GM23248 (cell line): ENCODE results near the gene ATP6V1C2.

Experiments
- EZH2 ChIP-seq: fragments of 200-600 bp; sonication (generic); IDR thresholded peaks from 2 replicates; pipeline ENCODE4 v1.6.1; 2018; ENCODE audit warnings: antibody characterized with exemption, mild to moderate bottlenecking; ENCODE audit not compliant: insufficient read depth, poor library complexity, severe bottlenecking
- EZH2phosphoT487 ChIP-seq: fragments of 200-600 bp; sonication (generic); IDR thresholded peaks from 2 replicates; pipeline ENCODE4 v1.6.1; 2018; ENCODE audit warnings: antibody characterized with exemption, moderate library complexity, mild to moderate bottlenecking, low read depth; ENCODE audit not compliant: insufficient read depth

GRCh38 chr2:10783421-10783820 is 62.0 kb downstream of the ATP6V1C2 start:
- TF ChIP-seq EZH2 (no peak), EZH2phosphoT487 (no peak)
